ENCODE measurements around the gene TBXA2R.

DNA sequence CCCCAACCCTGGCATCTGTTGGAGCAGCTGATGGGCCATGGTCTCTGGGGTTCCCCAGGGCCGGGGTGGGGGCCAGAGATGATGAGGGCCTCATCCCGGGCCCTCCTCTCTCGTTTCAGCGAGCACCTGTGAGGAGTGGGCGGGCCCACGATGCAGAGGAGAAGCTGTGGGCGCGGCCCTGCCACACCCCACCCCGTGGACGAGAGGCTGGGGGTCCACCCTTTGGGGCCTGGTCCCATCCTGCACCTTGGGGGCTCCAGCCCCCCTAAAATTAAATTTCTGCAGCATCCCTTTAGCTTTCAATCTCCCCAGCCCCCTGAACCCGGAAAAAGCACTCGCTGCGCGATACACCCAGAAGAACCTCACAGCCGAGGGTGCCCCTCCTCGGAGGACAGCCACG is 28.3 kb downstream of the TBXA2R start:
- TF ChIP-seq POLR2A (IDR thresholded peaks at IDR 0.05; ENCODE audit: extremely low read depth, insufficient read length): no peak
- TF ChIP-seq, protein P1, sequence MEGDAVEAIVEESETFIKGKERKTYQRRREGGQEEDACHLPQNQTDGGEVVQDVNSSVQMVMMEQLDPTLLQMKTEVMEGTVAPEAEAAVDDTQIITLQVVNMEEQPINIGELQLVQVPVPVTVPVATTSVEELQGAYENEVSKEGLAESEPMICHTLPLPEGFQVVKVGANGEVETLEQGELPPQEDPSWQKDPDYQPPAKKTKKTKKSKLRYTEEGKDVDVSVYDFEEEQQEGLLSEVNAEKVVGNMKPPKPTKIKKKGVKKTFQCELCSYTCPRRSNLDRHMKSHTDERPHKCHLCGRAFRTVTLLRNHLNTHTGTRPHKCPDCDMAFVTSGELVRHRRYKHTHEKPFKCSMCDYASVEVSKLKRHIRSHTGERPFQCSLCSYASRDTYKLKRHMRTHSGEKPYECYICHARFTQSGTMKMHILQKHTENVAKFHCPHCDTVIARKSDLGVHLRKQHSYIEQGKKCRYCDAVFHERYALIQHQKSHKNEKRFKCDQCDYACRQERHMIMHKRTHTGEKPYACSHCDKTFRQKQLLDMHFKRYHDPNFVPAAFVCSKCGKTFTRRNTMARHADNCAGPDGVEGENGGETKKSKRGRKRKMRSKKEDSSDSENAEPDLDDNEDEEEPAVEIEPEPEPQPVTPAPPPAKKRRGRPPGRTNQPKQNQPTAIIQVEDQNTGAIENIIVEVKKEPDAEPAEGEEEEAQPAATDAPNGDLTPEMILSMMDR (IDR thresholded peaks at IDR 0.05; ENCODE audit: low read depth, low read length): no peak
- no peak for TF ChIP-seq MYC (IDR thresholded peaks at IDR 0.05; ENCODE audit: low read depth, low read length)
- no peak for TF ChIP-seq MAX (IDR thresholded peaks at IDR 0.05; ENCODE audit: low read depth, low read length)

Data from NB4 (cell line).